K562 (cell line): Measurements from ENCODE around the gene CLCN6. TPM values are rescaled to one million over a fixed set of nuclear protein-coding genes. Genes with fewer than 3 reads are reported as not detected.

ENCODE experiments used
- BDP1 ChIP-seq: IDR thresholded peaks from 3 replicates; pipeline ENCODE4 v1.6.1; 2011; ENCODE audit not compliant: insufficient read length, insufficient read depth
- BRD9 ChIP-seq: fragments of 450-650 bp; IDR thresholded peaks from 2 replicates; pipeline ENCODE4 v1.6.1; 2018; ENCODE audit warnings: low read depth; ENCODE audit not compliant: partially characterized antibody
- CBX2 ChIP-seq: fragments of 200-600 bp; sonication (generic); IDR thresholded peaks from one replicate; pipeline ENCODE4 v1.6.1; 2012; ENCODE audit warnings: mild to moderate bottlenecking, low read length, inconsistent platforms; ENCODE audit not compliant: insufficient read depth, poor library complexity, severe bottlenecking
- DNMT1 ChIP-seq: fragments of 450-650 bp; IDR thresholded peaks from 2 replicates; pipeline ENCODE4 v1.6.1; 2016; ENCODE audit warnings: antibody characterized with exemption, mild to moderate bottlenecking
- NCOA2 ChIP-seq, 2 experiments: fragments of 450-650 bp; IDR thresholded peaks; 2 replicates each; pipeline ENCODE4 v1.6.1; 2018; ENCODE audit warnings: mild to moderate bottlenecking in 2 of 2, moderate library complexity in 1 of 2; ENCODE audit not compliant: partially characterized antibody in 2 of 2
- RBM25 ChIP-seq: fragments of 200-400 bp; formaldehyde crosslinking; IDR thresholded peaks from 2 replicates; pipeline ENCODE4 v1.6.1; 2018; ENCODE audit warnings: low read length, low read depth, moderate library complexity; ENCODE audit not compliant: severe bottlenecking
- ZC3H4 ChIP-seq: sonication (generic); formaldehyde crosslinking; IDR thresholded peaks from 2 replicates; pipeline ENCODE4 v1.9.0; 2021; ENCODE audit warnings: missing genetic modification reagents, borderline replicate concordance
- ZNF41 ChIP-seq: fragments of 250-450 bp; sonication (Bioruptor Pico); conservative IDR thresholded peaks from 2 replicates; pipeline ENCODE4 v1.4.0; 2020; ENCODE audit warnings: mild to moderate bottlenecking
- polyA plus RNA-seq, 8 experiments: library from polyadenylated mRNA; depleted of rRNA in 4 of 8; stranded (reverse) in 5 of 8; unstranded in 3 of 8; fragments of >200 nt; fragmentation: Nextera tagmentation in 2 of 8; fragmentation: Illumina TruSeq in 1 of 8; extraction: Ambion mirVana in 2 of 8; extraction: Trizol in 1 of 8; gene quantifications; 2 replicates each; pipeline versions ENCODE4 v1.2.1 to v1.2.3, GENCODE V29; 2011 to 2014; ENCODE audit warnings: inconsistent platforms in 1 of 8, missing spikeins in 1 of 8
- total RNA-seq, 7 experiments: library from RNA; depleted of rRNA in 6 of 7; stranded (reverse); fragments of >200 nt in 6 of 7; fragmentation: Illumina TruSeq in 2 of 7; extraction: Trizol in 2 of 7; gene quantifications; 2 replicates each; pipeline versions ENCODE4 v1.2.1 to v1.2.3, GENCODE V29; 2011 to 2021; ENCODE audit warnings: low replicate concordance in 1 of 7
- TF ChIP-seq, protein P1 (sequence below): sonication (generic); formaldehyde crosslinking; IDR thresholded peaks from 2 replicates; pipeline ENCODE4 v1.8.0; 2022; ENCODE audit warnings: mild to moderate bottlenecking, missing genetic modification reagents
- TF ChIP-seq, protein P2 (sequence below), 2 experiments: fragments of 450-650 bp; conservative IDR thresholded peaks; 2 replicates each; pipeline ENCODE4 v1.6.1; 2017; ENCODE audit warnings: mild to moderate bottlenecking in 2 of 2, moderate library complexity in 2 of 2

The CLCN6 gene
- total and polyA plus RNA-seq, 9 of the 15 experiments (the other 6 are each of a cell fraction or from before 2014, with no cell fraction given): 2.0 to 21.8 (median 13.6) TPM

- TF ChIP-seq ZC3H4 (CRISPR knock-in tag) (no peak), BDP1 (no peak), CBX2 (no peak), NCOA2 (IDR thresholded peaks at IDR 0.05; ENCODE audit: partially characterized antibody in 2 of 2) (no peak), RBM25 (no peak), ZNF41 (CRISPR knock-in tag) (no peak), DNMT1 (no peak), BRD9 (no peak)
- TF ChIP-seq, protein P1, sequence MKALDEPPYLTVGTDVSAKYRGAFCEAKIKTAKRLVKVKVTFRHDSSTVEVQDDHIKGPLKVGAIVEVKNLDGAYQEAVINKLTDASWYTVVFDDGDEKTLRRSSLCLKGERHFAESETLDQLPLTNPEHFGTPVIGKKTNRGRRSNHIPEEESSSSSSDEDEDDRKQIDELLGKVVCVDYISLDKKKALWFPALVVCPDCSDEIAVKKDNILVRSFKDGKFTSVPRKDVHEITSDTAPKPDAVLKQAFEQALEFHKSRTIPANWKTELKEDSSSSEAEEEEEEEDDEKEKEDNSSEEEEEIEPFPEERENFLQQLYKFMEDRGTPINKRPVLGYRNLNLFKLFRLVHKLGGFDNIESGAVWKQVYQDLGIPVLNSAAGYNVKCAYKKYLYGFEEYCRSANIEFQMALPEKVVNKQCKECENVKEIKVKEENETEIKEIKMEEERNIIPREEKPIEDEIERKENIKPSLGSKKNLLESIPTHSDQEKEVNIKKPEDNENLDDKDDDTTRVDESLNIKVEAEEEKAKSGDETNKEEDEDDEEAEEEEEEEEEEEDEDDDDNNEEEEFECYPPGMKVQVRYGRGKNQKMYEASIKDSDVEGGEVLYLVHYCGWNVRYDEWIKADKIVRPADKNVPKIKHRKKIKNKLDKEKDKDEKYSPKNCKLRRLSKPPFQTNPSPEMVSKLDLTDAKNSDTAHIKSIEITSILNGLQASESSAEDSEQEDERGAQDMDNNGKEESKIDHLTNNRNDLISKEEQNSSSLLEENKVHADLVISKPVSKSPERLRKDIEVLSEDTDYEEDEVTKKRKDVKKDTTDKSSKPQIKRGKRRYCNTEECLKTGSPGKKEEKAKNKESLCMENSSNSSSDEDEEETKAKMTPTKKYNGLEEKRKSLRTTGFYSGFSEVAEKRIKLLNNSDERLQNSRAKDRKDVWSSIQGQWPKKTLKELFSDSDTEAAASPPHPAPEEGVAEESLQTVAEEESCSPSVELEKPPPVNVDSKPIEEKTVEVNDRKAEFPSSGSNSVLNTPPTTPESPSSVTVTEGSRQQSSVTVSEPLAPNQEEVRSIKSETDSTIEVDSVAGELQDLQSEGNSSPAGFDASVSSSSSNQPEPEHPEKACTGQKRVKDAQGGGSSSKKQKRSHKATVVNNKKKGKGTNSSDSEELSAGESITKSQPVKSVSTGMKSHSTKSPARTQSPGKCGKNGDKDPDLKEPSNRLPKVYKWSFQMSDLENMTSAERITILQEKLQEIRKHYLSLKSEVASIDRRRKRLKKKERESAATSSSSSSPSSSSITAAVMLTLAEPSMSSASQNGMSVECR (CRISPR knock-in tag): no peak
- TF ChIP-seq, protein P2, sequence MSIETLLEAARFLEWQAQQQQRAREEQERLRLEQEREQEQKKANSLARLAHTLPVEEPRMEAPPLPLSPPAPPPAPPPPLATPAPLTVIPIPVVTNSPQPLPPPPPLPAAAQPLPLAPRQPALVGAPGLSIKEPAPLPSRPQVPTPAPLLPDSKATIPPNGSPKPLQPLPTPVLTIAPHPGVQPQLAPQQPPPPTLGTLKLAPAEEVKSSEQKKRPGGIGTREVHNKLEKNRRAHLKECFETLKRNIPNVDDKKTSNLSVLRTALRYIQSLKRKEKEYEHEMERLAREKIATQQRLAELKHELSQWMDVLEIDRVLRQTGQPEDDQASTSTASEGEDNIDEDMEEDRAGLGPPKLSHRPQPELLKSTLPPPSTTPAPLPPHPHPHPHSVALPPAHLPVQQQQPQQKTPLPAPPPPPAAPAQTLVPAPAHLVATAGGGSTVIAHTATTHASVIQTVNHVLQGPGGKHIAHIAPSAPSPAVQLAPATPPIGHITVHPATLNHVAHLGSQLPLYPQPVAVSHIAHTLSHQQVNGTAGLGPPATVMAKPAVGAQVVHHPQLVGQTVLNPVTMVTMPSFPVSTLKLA (conservative IDR thresholded peaks at IDR 0.05): no peak
Observed at GRCh38 chr1:11868331-11868980, 62.5 kb downstream of the CLCN6 start (continued).
